Myocyte (in vitro differentiated cells): ENCODE data around the gene AZIN2. TPM values are rescaled to one million over a fixed set of nuclear protein-coding genes. Genes with fewer than 3 reads are reported as not detected.
"Not testable (repeated sequence)": the region's sequence is repeated elsewhere in the genome, so short reads cannot be mapped to it uniquely, and the experiment has no call there.

Experiments
- DNase-seq: peaks from one replicate; pipeline ENCODE4 v3.0.0-alpha.2; 2012; ENCODE audit warnings: low read depth
- polyA plus RNA-seq: library from polyadenylated mRNA; unstranded; fragments of >200 nt; gene quantifications from one replicate; pipeline ENCODE4 v1.2.1, GENCODE V29; 2012; ENCODE audit warnings: missing spikeins
- total RNA-seq: library from RNA; depleted of rRNA; stranded (reverse); fragments of >200 nt; gene quantifications from 2 replicates; pipeline ENCODE4 v1.2.3, GENCODE V29; 2014

Gene AZIN2
- total RNA-seq, result 5.3 and 10.7 TPM in 2 replicates
- polyA plus RNA-seq, result 58.9 TPM

DNA sequence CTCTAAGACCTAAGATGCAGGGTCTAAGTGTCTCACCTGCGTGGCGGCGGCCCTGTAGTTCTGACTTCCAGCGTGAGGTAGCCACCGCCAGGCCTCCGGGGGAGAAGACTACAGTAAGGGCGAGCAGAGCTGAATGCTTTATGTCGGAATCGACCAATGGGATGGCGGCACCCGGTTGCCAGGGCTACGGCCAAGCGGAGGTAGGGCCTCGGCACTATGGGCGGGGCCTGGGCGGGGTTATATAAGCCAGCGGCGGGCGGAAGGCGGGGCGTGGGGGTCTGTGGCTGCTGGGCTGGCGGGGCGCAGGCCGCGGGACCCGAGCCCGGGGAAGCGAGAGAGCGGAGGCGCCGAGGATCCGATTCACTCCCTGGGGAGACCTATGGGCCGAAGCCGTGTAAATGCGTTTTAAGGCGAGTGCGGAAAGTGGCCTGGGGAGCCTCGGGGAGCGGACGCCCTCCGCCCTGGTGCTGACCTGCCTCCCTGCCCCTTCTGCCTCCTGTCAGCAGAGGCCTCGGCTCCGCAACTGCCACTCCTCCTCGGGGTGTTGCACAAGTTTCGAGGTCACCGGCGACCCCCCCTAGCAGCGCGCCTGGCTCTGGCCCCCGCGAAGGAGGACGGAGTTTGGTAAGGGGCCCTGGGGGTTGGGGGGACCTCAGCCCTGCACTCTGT, at the start of gene AZIN2:
Gene AZIN2, plus strand, starts transcription at position 269 of the 669 bp plus-strand sequence. CDS start 1,097 bp downstream, outside the sequence.
- peak; percentile 95 for DNase-seq

GRCh38 chr1:33031506-33031905, 49.4 kb upstream of the AZIN2 start:
- no peak for DNase-seq

DNA sequence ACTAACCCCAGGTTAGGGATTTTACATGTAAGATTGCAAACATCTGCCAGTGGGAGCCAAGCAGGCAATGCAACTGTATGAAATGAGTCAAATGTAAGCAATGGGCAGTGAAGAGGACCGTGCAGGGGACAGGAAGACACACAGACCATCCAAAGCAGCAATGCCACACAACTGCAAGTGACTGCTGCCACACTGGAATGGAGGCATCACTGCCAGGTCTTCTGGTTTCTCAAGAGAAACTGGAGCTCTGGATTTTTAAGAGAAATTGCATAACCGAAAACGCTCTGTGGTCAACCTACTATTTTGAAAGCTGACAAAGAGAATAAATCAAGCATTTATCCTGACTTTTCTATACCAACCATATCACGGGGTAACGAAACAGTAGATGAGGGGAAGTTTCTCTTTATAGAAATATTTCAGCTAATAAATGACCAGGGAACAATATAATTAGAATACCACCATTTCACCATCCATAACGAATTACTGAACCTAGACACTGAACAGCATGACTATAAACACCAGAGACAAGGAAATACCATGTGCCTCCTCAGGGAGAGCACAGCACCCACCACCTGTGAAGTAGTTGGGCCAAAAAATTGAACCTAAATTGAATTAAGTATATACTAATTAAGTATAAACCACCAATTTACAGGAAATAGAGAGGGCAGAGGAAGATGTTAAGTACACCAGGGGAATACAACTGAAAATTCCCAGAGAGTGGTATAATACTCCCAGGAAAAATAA, 48.7 kb upstream of the AZIN2 start:
- DNase-seq, result no peak

DNA sequence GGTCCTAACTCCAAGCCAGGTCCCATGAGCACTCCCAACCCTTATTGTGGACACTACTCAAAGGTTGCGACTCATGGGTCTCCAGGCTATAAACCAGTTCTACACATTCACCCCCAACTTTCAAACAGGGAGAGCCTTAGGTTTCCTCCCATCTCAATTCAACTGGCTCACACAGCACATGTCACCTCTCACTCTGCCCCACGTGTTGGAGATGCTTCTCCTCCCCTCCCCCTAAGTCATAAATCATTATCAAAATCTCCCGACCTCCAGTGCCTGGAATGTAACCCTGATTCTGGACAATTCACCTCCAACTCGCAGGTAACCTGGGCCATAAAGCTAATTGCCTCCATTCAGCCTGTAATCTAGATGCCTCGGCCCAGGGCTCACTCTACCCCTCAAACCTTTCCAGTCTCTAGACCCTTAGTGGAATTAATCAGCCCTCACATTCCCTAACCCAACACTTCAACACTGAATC, 44.9 kb upstream of the AZIN2 start:
- peak; percentile 36 for DNase-seq

- DNase-seq, result peak; percentile 99
These were observed 44.1 kb upstream of the AZIN2 start, which contains the start of gene AK2 for GRCh38 chr1:33036526-33037503. TSS of gene AK2 (minus strand) at chr1:33036883. CDS start at chr1:33036828, 55 bp downstream.

GRCh38 chr1:33039840-33040239, 41.1 kb upstream of the AZIN2 start:
- no peak for DNase-seq

GRCh38 chr1:33041026-33041425, 39.9 kb upstream of the AZIN2 start:
- DNase-seq, result no peak

DNA sequence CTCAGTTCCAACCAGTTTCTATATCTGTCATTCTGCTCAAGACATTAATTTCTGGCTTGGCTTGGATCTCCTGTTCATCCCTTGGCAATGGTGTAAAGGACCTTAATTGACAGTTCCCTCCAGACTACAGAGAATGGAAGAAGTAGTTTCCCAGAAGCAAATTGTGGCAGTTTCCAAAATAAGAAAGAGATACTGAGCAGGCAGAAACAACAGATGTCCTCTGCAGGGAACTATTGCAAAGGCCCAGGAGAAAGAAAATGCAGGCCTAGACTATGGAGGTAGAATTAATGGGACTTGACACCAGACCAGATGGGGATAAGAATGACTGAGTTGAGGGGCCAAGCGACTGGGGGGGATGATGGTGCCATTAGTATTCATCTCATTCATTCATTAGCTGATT, 38.1 kb upstream of the AZIN2 start:
- DNase-seq, result peak; percentile 44

GRCh38 chr1:33043267-33044092, 37.5 kb upstream of the AZIN2 start:
- peak; percentile 94 for DNase-seq

GRCh38 chr1:33045246-33045645, 35.7 kb upstream of the AZIN2 start:
- DNase-seq, result no peak

- no peak for DNase-seq
These were observed 35.1 kb upstream of the AZIN2 start for GRCh38 chr1:33045814-33046213.

DNA sequence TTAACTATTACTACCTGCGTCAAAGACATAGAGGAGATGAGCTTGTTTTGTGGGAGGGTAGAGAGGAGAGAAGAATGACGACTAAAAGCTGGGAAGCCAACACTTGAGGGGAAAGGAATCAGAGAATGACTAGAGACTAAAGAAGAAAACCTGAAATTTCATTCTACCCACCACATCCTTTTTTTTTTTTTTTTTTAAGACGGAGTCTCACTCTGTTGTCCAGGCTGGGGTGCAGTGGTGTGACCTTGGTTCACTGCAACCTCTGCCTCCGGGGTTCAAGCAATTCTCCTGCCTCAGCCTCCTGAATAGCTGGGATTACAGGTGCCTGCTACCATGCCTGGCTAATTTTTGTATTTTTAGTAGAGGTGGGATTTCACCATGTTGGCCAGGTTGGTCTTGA, 34.7 kb upstream of the AZIN2 start:
- DNase-seq, result not testable (repeated sequence)

DNA sequence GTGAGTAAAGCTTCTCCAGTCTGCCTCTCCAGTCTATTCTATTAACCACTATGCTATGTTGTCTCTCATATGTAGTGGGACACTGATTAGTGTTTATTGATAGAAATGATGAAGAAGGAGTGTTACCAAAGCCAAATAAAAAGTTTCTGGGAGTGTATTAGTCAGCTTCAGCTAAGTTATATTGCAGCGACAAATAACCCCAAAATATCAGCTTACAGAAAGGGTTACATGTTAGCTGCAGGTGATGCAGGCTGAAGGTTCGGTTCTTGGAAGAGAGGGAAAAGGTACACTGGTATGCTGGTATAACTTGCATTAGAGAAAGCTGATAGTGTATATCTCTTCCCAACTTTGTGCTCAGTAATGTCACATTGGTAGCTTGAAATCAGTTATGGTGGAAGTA, 33.7 kb upstream of the AZIN2 start:
- DNase-seq, result no peak

- no peak for DNase-seq
These were observed 33.1 kb upstream of the AZIN2 start for GRCh38 chr1:33047839-33048305.

DNA sequence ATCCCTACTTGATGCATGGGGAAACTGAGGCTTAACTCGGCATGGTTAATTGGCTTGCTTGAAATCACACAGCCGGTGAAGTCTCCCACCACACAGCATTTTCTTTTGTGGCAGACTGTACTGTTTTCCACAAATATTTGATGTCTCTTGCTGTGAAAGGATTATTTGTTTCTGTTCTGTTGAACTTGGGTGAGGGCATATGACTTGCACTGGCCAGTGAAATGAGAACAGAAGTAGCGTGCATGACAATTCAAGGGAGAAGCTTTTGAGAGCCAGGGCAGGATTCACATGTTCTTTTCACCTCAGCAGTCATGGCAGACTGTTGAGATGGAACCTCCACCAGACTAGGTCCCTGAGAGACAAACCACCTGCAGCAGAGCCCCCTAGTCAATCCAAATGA, 32.5 kb upstream of the AZIN2 start:
- DNase-seq, result no peak

DNA sequence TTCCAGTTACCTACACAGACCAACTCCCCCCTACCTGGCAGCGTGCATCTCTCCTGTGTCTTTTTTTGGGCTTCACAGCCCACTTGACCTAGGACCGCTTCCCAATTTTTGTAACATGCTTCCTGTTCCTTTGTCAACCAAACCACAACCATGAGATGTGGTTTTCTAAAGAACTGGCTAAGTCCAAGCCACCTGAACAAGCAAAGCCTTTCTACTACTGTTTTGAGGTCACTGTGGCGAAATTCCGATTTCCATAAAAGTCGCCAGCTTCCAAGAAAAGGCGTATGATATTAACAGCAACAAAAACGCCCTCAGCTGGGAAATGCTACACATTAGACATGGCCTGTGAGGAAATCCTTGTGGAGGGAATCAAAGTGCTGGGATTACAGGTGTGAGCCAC, 31.6 kb upstream of the AZIN2 start:
- DNase-seq, result no peak

DNA sequence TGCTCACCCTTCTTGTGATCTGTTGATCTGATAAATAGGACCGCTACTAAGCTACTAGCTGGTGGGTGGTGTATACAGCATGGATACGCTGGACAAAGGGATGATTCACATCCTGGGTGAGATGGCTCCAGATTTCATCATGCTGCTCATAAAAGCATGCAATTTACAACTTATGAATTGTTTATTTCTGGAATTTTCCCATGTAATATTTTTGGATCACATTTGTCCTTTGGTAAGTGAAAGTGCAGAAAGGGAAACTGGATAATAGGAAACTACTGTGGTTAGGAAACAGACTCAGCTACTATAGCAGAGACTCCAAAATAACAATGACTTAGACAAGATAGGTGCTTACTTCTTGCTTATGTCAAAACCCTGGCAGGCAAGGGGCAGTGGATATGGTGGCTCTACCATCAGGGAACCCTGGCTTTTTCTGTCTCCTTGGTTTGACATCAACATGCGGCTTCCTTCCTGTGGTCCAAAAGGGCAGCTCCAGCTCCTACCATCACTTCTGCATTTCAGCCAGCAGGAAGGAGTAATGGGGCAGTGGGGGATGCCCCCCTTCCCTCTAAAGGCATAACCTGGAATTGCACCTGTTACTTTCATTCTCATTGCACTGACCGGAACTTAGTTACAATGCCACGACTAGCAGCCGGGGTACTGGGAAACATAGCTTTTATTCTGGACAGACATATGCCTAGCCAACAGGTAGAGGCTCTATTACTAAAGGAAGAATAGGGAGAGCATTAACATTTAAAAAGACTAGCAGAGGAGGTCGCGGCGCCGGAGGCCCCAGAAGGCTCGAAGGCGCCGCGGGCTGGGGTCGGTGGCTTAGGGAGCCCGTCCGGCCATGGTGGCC, 30.5 kb upstream of the AZIN2 start:
- DNase-seq, result peak; percentile 87

- peak; percentile 90 for DNase-seq
These were observed 25.5 kb upstream of the AZIN2 start for GRCh38 chr1:33055210-33056008.
